ENCODE data around the gene KDM4C. TPM values are rescaled to one million over a fixed set of nuclear protein-coding genes. Genes with fewer than 3 reads are reported as not detected.

KDM4C gene
- total RNA-seq, 2 donors from 2014 or later, result 12.8 to 31.5 TPM

DNA sequence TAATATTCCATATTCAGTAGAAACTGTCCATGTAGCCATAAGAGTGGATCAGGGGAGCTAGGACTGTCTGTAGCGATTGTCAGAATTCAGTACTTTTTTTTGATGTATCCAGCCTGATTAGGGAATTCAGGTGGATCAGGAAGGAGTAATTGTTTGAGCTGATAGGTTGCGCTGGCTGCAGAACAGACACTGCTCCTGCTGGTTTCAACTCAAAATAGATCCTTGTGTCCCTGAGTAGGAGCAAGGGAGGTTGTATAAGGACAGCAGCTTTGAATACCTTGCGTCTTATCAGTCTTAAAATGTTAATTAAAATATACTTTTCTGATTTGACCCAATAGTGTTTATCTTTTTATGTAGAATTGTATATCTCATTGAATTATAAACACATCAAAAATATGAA is 229.6 kb downstream of the KDM4C start:
- WGBS, 2 experiments (ENCODE audit: insufficient coverage in 1 of 2, insufficient read length in 1 of 2), result 97% methylated on average over 2 of the region's 3 CpGs; no CpG with 5 or more reads in 1 of the 2 experiments

DNA sequence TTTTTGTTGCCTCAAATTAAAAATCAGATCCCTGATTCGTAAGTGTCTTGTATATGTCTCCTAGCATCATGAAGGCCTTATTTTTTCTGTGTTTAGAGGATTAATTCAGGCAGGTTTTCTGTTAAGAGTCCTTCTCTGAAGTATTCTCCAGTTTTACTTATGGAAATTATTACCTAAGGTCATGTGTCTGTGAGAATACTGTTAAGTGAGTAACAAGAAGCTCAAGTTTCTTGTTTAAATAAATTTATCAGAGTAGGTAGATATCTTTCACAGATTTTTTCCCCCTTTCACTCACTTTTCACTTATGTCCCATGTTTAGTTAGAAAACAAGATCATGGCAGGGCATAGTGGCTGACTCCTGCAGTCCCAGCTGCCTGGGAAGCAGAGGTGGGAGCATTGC is 233.6 kb downstream of the KDM4C start:
- DNase-seq, result no peak
- no peak overlapping the region for H3K27ac ChIP-seq (ENCODE audit: low read depth, low read length)
- Mint-ChIP-seq H3K27ac (no peak overlapping the region), H3K4me3 (no peak overlapping the region), H3K9me3 (no peaks in the 10 kb centered on the region), H3K36me3 (ENCODE audit: low read depth) (peaks cover 37% of the 10 kb centered on the region), H3K4me1 (no peaks in the 10 kb centered on the region), H3K27me3 (ENCODE audit: insufficient read depth) (no peaks in the 10 kb centered on the region)
- no peaks in the 10 kb centered on the region for H3K9me3 ChIP-seq (ENCODE audit: control insufficient read depth, low read length)
- no peak overlapping the region for H3K9ac ChIP-seq (ENCODE audit: extremely low read depth, low read length, poor library complexity, severe bottlenecking)
- no peak for TF ChIP-seq CTCF (conservative IDR thresholded peaks at IDR 0.05)
- H3K4me3 ChIP-seq (ENCODE audit: low read length), result no peak overlapping the region
- H3K4me1 ChIP-seq (ENCODE audit: control insufficient read depth, insufficient read depth, low read length), result no peaks in the 10 kb centered on the region
- H3K36me3 ChIP-seq (ENCODE audit: control insufficient read depth, insufficient read depth, low read length), result peaks cover 51% of the 10 kb centered on the region
- 94 to 100% methylated on average over 1 of the region's 1 CpG for WGBS, 2 experiments (ENCODE audit: insufficient coverage in 1 of 2, insufficient read length in 1 of 2)
- no peaks in the 10 kb centered on the region for H3K27me3 ChIP-seq (ENCODE audit: control insufficient read depth, insufficient read depth, low read length, poor library complexity, severe bottlenecking)

More for the DNA sequence above, 229.6 kb downstream of the KDM4C start:
- Histone ChIP-seq H3K27me3 (ENCODE audit: control insufficient read depth, insufficient read depth, low read length, poor library complexity, severe bottlenecking) (no peaks in the 10 kb centered on the region), H3K27ac (ENCODE audit: low read depth, low read length) (no peak overlapping the region), H3K36me3 (ENCODE audit: control insufficient read depth, insufficient read depth, low read length) (peaks cover 50% of the 10 kb centered on the region), H3K9ac (ENCODE audit: extremely low read depth, low read length, poor library complexity, severe bottlenecking) (no peak overlapping the region), H3K9me3 (ENCODE audit: control insufficient read depth, low read length) (no peaks in the 10 kb centered on the region), H3K4me3 (ENCODE audit: low read length) (no peak overlapping the region), H3K4me1 (ENCODE audit: control insufficient read depth, insufficient read depth, low read length) (no peaks in the 10 kb centered on the region)
- TF ChIP-seq CTCF (conservative IDR thresholded peaks at IDR 0.05), result no peak
- no peaks in the 10 kb centered on the region for H3K9me3 Mint-ChIP-seq
- no peak overlapping the region for H3K27ac Mint-ChIP-seq
- no peak overlapping the region for H3K4me3 Mint-ChIP-seq
- DNase-seq, result no peak
- no peaks in the 10 kb centered on the region for H3K27me3 Mint-ChIP-seq (ENCODE audit: insufficient read depth)
- H3K36me3 Mint-ChIP-seq (ENCODE audit: low read depth), result peaks cover 34% of the 10 kb centered on the region
- H3K4me1 Mint-ChIP-seq, result peaks cover 3% of the 10 kb centered on the region

DNA sequence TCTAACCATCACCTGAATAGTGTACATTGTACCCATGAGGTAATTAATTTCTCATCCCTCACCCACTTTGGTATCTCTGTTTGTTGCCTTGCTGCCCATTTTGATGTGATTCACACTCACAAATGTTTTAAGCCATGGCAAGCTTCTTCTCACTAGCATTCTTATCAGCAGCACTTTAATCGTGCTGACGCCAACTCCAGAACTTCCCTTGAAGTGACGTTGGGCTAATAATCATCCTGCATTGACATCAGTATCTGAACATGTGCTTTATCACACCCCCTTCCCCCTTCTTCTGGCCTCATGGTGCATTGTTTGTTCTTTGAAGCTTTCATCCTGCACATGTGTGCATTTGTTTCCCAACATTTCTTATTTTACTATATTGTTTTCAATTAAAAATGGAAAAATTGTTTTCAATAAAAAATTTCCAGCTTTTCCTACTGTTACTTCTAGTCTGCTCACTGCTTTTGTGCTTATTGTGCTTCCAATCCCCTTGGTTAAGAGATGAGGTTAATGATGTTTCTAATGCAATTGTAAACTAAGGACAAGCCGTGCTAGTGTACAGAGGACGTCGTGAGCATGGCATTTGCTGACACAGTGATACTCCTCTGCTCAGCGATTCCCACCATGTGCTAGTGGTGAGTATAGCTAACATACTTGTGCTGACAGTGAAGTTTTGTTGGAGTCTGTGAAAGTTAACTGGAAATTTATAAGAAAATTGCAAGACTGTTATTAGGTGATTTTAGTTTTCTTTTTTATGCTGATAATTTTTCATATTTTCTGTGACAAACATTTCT is 238.5 kb downstream of the KDM4C start:
- Histone ChIP-seq H3K9me3 (ENCODE audit: control insufficient read depth, low read length) (no peaks in the 10 kb centered on the region), H3K27me3 (ENCODE audit: control insufficient read depth, insufficient read depth, low read length, poor library complexity, severe bottlenecking) (no peaks in the 10 kb centered on the region), H3K27ac (ENCODE audit: low read depth, low read length) (no peak overlapping the region), H3K4me3 (ENCODE audit: low read length) (no peak overlapping the region), H3K36me3 (ENCODE audit: control insufficient read depth, insufficient read depth, low read length) (peaks cover 37% of the 10 kb centered on the region), H3K9ac (ENCODE audit: extremely low read depth, low read length, poor library complexity, severe bottlenecking) (no peak overlapping the region), H3K4me1 (ENCODE audit: control insufficient read depth, insufficient read depth, low read length) (no peaks in the 10 kb centered on the region)
- Mint-ChIP-seq H3K36me3 (ENCODE audit: low read depth) (peaks cover 24% of the 10 kb centered on the region), H3K4me1 (peaks cover under 1% of the 10 kb centered on the region), H3K9me3 (no peaks in the 10 kb centered on the region), H3K27me3 (ENCODE audit: insufficient read depth) (no peaks in the 10 kb centered on the region), H3K4me3 (no peak overlapping the region), H3K27ac (no peak overlapping the region)
- 93 to 100% methylated on average over 3 to 7 of the region's 7 CpGs for WGBS, 2 experiments (ENCODE audit: insufficient coverage in 1 of 2, insufficient read length in 1 of 2)
- no peak for DNase-seq
- no peak for TF ChIP-seq CTCF (conservative IDR thresholded peaks at IDR 0.05)

Data from endodermal cell (in vitro differentiated cells).